WTC11 (cell line): ENCODE results near the gene CATSPER1. TPM values are rescaled to one million over a fixed set of nuclear protein-coding genes. Genes with fewer than 3 reads are reported as not detected.

ENCODE experiments used
- ARID4B ChIP-seq: sonication (generic); formaldehyde crosslinking; IDR thresholded peaks from 2 replicates; pipeline ENCODE4 v1.8.0; 2023; ENCODE audit warnings: missing genetic modification reagents, mild to moderate bottlenecking, borderline replicate concordance
- ATF2 ChIP-seq: sonication (generic); formaldehyde crosslinking; IDR thresholded peaks from 2 replicates; pipeline ENCODE4 v1.8.1; 2022; ENCODE audit warnings: low read depth, missing genetic modification reagents, borderline replicate concordance
- ATF6 ChIP-seq: sonication (generic); formaldehyde crosslinking; IDR thresholded peaks from 2 replicates; pipeline ENCODE4 v1.8.1; 2023; ENCODE audit warnings: mild to moderate bottlenecking, missing genetic modification reagents
- CBFB ChIP-seq: sonication (generic); formaldehyde crosslinking; IDR thresholded peaks from 2 replicates; pipeline ENCODE4 v1.8.1; 2022; ENCODE audit warnings: mild to moderate bottlenecking, low read depth, missing genetic modification reagents
- CREB1 ChIP-seq: sonication (generic); formaldehyde crosslinking; IDR thresholded peaks from 2 replicates; pipeline ENCODE4 v1.8.0; 2023; ENCODE audit warnings: mild to moderate bottlenecking, missing genetic modification reagents
- ELF4 ChIP-seq: sonication (generic); formaldehyde crosslinking; IDR thresholded peaks from 2 replicates; pipeline ENCODE4 v1.8.1; 2022; ENCODE audit warnings: low read depth, mild to moderate bottlenecking, moderate library complexity, missing genetic modification reagents
- ETV6 ChIP-seq: sonication (generic); formaldehyde crosslinking; IDR thresholded peaks from 2 replicates; pipeline ENCODE4 v1.8.1; 2022; ENCODE audit warnings: mild to moderate bottlenecking, missing genetic modification reagents
- FOXJ3 ChIP-seq: sonication (generic); formaldehyde crosslinking; IDR thresholded peaks from 2 replicates; pipeline ENCODE4 v1.9.0; 2021; ENCODE audit warnings: missing genetic modification reagents, mild to moderate bottlenecking, borderline replicate concordance
- GRHL2 ChIP-seq: fragments of 250-450 bp; sonication (Bioruptor Pico); IDR thresholded peaks from 2 replicates; pipeline ENCODE4 v1.8.0; 2022; ENCODE audit warnings: mild to moderate bottlenecking, moderate library complexity; ENCODE audit not compliant: insufficient replicate concordance, severe bottlenecking
- JUN ChIP-seq: sonication (generic); formaldehyde crosslinking; IDR thresholded peaks from 2 replicates; pipeline ENCODE4 v1.8.0; 2023; ENCODE audit warnings: mild to moderate bottlenecking, missing genetic modification reagents
- MLX ChIP-seq: sonication (generic); formaldehyde crosslinking; IDR thresholded peaks from 2 replicates; pipeline ENCODE4 v1.8.1; 2023; ENCODE audit warnings: mild to moderate bottlenecking, missing genetic modification reagents, moderate library complexity
- NFATC4 ChIP-seq: fragments of 250-450 bp; sonication (Bioruptor Pico); IDR thresholded peaks from 2 replicates; pipeline ENCODE4 v1.9.0; 2021; ENCODE audit warnings: mild to moderate bottlenecking
- NFE2L1 ChIP-seq: sonication (generic); formaldehyde crosslinking; IDR thresholded peaks from 2 replicates; pipeline ENCODE4 v1.8.1; 2023; ENCODE audit warnings: missing genetic modification reagents
- NR2C2 ChIP-seq: sonication (generic); formaldehyde crosslinking; IDR thresholded peaks from 2 replicates; pipeline ENCODE4 v1.8.0; 2022; ENCODE audit warnings: mild to moderate bottlenecking, missing genetic modification reagents
- PRRX2 ChIP-seq: fragments of 250-450 bp; sonication (Bioruptor Pico); IDR thresholded peaks from 2 replicates; pipeline ENCODE4 v1.8.0; 2021; ENCODE audit warnings: mild to moderate bottlenecking
- SOX15 ChIP-seq: fragments of 250-450 bp; sonication (Bioruptor Pico); IDR thresholded peaks from 2 replicates; pipeline ENCODE4 v1.9.0; 2021; ENCODE audit warnings: mild to moderate bottlenecking
- SP1 ChIP-seq: sonication (generic); formaldehyde crosslinking; conservative IDR thresholded peaks from 2 replicates; pipeline ENCODE4 v1.8.1; 2022; ENCODE audit warnings: missing genetic modification reagents
- STAT6 ChIP-seq: sonication (generic); formaldehyde crosslinking; conservative IDR thresholded peaks from 2 replicates; pipeline ENCODE4 v1.8.1; 2023; ENCODE audit warnings: mild to moderate bottlenecking, low read depth, missing genetic modification reagents, moderate library complexity
- ZBTB21 ChIP-seq: sonication (generic); formaldehyde crosslinking; IDR thresholded peaks from 2 replicates; pipeline ENCODE4 v1.8.1; 2023; ENCODE audit warnings: mild to moderate bottlenecking, missing genetic modification reagents, borderline replicate concordance
- ZMAT4 ChIP-seq: fragments of 250-450 bp; sonication (Bioruptor Pico); IDR thresholded peaks from 2 replicates; pipeline ENCODE4 v1.9.0; 2021; ENCODE audit warnings: mild to moderate bottlenecking
- ZNF219 ChIP-seq: sonication (generic); formaldehyde crosslinking; IDR thresholded peaks from 2 replicates; pipeline ENCODE4 v1.8.0; 2023; ENCODE audit warnings: missing genetic modification reagents, mild to moderate bottlenecking, borderline replicate concordance
- total RNA-seq: library from RNA; stranded (reverse); gene quantifications from 3 replicates; pipeline ENCODE4 v1.2.3, GENCODE V29; 2021
- TF ChIP-seq, protein P1 (sequence below): fragments of 250-450 bp; sonication (Bioruptor Pico); IDR thresholded peaks from 2 replicates; pipeline ENCODE4 v1.9.0; 2021; ENCODE audit warnings: moderate library complexity, mild to moderate bottlenecking, inconsistent platforms, borderline replicate concordance
- TF ChIP-seq, protein P2 (sequence below): sonication (generic); formaldehyde crosslinking; IDR thresholded peaks from 2 replicates; pipeline ENCODE4 v1.8.0; 2022; ENCODE audit warnings: mild to moderate bottlenecking, missing genetic modification reagents
- TF ChIP-seq, protein P3 (sequence below): sonication (generic); formaldehyde crosslinking; IDR thresholded peaks from 2 replicates; pipeline ENCODE4 v1.8.1; 2023; ENCODE audit warnings: mild to moderate bottlenecking, missing genetic modification reagents

The CATSPER1 gene
- total RNA-seq, 1 experiment from 2014 or later: not detected

DNA sequence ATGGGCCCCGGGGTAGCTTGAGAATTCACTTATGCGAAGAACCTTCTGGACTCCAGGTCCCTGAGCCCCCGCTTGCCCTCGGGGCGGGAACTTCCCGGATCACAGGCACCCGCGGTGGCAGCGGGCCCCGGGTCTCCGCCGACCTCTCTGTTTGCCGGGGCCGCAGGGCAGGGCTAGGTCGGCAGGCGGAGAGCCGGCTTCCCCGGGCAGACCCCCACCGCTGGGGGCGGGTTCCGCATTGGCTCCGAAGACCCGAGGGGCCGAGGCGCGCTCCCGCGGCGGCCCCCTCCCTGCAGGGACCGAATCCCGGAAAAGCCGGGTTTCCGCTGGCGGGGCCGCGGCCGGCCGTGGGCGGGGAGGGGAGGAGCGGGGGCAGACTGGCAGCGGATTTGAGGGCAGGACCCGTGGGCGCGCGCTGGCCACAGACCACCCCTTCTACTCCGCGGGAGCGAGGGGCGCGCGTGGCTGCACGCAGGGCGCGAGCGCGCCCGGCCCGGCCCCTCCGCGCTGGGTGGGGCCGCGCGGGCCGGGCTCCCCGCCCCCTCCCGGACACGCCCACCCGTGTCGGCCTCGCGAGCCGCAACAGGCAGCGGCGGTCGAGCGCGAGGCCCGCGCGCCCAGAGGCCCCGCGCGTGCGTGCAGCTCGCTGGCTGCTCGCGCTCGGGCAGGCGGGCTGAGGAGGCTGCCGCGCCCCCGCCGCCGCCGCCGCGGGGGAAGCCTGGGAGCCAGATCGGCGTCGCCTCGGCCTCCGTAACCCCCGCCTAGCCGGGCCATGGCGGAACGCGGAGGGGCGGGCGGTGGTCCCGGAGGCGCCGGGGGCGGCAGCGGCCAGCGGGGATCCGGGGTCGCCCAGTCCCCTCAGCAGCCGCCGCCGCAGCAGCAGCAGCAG is 43.7 kb upstream of the CATSPER1 start, which contains the start of gene PACS1 (continued):
- TF ChIP-seq ARID4B (CRISPR knock-in tag) (no peak), MLX (CRISPR knock-in tag) (no peak), NFATC4 (CRISPR knock-in tag) (no peak), ZNF219 (CRISPR knock-in tag) (no peak), FOXJ3 (CRISPR knock-in tag) (no peak), ZMAT4 (CRISPR knock-in tag) (no peak), SP1 (CRISPR knock-in tag) (0 out of 2 replicates have a peak, but pooled peaks have one; percentile 8), CREB1 (CRISPR knock-in tag) (no peak), CBFB (CRISPR knock-in tag) (no peak), ATF2 (CRISPR knock-in tag) (no peak), GRHL2 (no peak), NFE2L1 (CRISPR knock-in tag) (no peak), ELF4 (0 out of 2 replicates have a peak, but pooled peaks have one; percentile 68), NR2C2 (CRISPR knock-in tag) (no peak), JUN (CRISPR knock-in tag) (no peak), ETV6 (CRISPR knock-in tag) (0 out of 2 replicates have a peak, but pooled peaks have one; percentile 23), STAT6 (no peak), ATF6 (CRISPR knock-in tag) (no peak), ZBTB21 (CRISPR knock-in tag) (no peak), SOX15 (CRISPR knock-in tag) (no peak), PRRX2 (CRISPR knock-in tag) (no peak)
- TF ChIP-seq, protein P1, sequence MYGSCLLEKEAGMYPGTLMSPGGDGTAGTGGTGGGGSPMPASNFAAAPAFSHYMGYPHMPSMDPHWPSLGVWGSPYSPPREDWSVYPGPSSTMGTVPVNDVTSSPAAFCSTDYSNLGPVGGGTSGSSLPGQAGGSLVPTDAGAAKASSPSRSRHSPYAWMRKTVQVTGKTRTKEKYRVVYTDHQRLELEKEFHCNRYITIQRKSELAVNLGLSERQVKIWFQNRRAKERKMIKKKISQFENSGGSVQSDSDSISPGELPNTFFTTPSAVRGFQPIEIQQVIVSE (CRISPR knock-in tag): no peak
- TF ChIP-seq, protein P2, sequence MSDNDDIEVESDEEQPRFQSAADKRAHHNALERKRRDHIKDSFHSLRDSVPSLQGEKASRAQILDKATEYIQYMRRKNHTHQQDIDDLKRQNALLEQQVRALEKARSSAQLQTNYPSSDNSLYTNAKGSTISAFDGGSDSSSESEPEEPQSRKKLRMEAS (CRISPR knock-in tag): peak; percentile 21; the same call in 1 of the 2 replicates
- TF ChIP-seq, protein P3, sequence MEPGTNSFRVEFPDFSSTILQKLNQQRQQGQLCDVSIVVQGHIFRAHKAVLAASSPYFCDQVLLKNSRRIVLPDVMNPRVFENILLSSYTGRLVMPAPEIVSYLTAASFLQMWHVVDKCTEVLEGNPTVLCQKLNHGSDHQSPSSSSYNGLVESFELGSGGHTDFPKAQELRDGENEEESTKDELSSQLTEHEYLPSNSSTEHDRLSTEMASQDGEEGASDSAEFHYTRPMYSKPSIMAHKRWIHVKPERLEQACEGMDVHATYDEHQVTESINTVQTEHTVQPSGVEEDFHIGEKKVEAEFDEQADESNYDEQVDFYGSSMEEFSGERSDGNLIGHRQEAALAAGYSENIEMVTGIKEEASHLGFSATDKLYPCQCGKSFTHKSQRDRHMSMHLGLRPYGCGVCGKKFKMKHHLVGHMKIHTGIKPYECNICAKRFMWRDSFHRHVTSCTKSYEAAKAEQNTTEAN (CRISPR knock-in tag): no peak
